T-helper 1 cell (primary cell): Measurements from ENCODE around the gene AR.
"Not testable (repeated sequence)": the region's sequence is repeated elsewhere in the genome, so short reads cannot be mapped to it uniquely, and the experiment has no call there.

Experiments
- DNase-seq, 5 donors: peaks; one replicate each; pipeline ENCODE4 v3.0.0-alpha.2; 2012 to 2020

AR gene

GRCh38 chrX:67635424-67635823, 91.6 kb downstream of the AR start:
- no peak for DNase-seq

GRCh38 chrX:67636532-67636931, 92.7 kb downstream of the AR start:
- DNase-seq = no peak

- DNase-seq = not testable (repeated sequence)
Observed at GRCh38 chrX:67637293-67637692, 93.5 kb downstream of the AR start.

GRCh38 chrX:67648361-67648760, 104.5 kb downstream of the AR start:
- no peak for DNase-seq

- DNase-seq = no peak
Observed at GRCh38 chrX:67651437-67652142, 107.8 kb downstream of the AR start.

GRCh38 chrX:67652543-67652942, 108.7 kb downstream of the AR start:
- DNase-seq = no peak

GRCh38 chrX:67654301-67654700, 110.5 kb downstream of the AR start:
- DNase-seq = no peak

- no peak for DNase-seq
Observed at GRCh38 chrX:67665583-67665982, 121.8 kb downstream of the AR start.

- DNase-seq = not testable (repeated sequence)
Observed at GRCh38 chrX:67670717-67671116, 126.9 kb downstream of the AR start.

- DNase-seq = no peak
Observed at GRCh38 chrX:67673741-67674274, 130.0 kb downstream of the AR start.

- no peak for DNase-seq
Observed at GRCh38 chrX:67674741-67675140, 130.9 kb downstream of the AR start.

GRCh38 chrX:67684136-67684535, 140.3 kb downstream of the AR start:
- no peak for DNase-seq

GRCh38 chrX:67692246-67692645, 148.4 kb downstream of the AR start:
- no peak for DNase-seq

GRCh38 chrX:67693928-67694327, 150.1 kb downstream of the AR start:
- no peak for DNase-seq

- DNase-seq = no peak
Observed at GRCh38 chrX:67697452-67697851, 153.6 kb downstream of the AR start.

- no peak for DNase-seq
Observed at GRCh38 chrX:67700602-67701001, 156.8 kb downstream of the AR start.

- DNase-seq = no peak
Observed at GRCh38 chrX:67714004-67714403, 170.2 kb downstream of the AR start.

- no peak for DNase-seq
Observed at GRCh38 chrX:67717571-67717970, 173.8 kb downstream of the AR start.

GRCh38 chrX:67718926-67719325, 175.1 kb downstream of the AR start:
- DNase-seq = no peak

GRCh38 chrX:67720344-67720743, 176.5 kb downstream of the AR start:
- DNase-seq = no peak

- DNase-seq = no peak
Observed at GRCh38 chrX:67721321-67721720, 177.5 kb downstream of the AR start.

- no peak for DNase-seq
Observed at GRCh38 chrX:67723580-67724351, 179.9 kb downstream of the AR start.

GRCh38 chrX:67724359-67725110, 180.7 kb downstream of the AR start:
- no peak for DNase-seq
